NCI-H526 (cell line): ENCODE results near the gene CCDC102A.

Source experiments
- DNase-seq, 2 experiments: peaks; one replicate each; lab custom pipeline; 2025; lab: John Stamatoyannopoulos, UW

CCDC102A gene

DNA sequence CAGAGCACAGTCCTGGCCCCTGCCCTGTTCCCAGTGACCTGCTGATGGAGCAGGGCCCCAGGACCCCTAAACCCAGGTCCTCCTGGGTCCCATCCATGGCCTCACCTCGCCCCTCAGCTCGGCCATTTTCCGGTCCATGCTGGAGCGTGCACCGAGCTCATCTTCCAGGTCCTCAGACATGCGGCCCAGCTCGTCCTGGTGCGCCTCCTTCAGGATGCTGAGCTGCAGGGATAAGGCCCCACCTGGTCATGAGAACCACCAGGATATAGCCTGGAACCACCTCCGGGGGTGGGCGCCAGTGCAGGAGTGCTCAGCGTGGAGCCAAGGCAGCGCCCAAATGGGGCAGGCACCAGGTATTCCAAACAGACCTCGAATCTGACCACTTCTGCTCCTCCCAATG is 17.9 kb downstream of the CCDC102A start:
- DNase-seq: no peak

DNA sequence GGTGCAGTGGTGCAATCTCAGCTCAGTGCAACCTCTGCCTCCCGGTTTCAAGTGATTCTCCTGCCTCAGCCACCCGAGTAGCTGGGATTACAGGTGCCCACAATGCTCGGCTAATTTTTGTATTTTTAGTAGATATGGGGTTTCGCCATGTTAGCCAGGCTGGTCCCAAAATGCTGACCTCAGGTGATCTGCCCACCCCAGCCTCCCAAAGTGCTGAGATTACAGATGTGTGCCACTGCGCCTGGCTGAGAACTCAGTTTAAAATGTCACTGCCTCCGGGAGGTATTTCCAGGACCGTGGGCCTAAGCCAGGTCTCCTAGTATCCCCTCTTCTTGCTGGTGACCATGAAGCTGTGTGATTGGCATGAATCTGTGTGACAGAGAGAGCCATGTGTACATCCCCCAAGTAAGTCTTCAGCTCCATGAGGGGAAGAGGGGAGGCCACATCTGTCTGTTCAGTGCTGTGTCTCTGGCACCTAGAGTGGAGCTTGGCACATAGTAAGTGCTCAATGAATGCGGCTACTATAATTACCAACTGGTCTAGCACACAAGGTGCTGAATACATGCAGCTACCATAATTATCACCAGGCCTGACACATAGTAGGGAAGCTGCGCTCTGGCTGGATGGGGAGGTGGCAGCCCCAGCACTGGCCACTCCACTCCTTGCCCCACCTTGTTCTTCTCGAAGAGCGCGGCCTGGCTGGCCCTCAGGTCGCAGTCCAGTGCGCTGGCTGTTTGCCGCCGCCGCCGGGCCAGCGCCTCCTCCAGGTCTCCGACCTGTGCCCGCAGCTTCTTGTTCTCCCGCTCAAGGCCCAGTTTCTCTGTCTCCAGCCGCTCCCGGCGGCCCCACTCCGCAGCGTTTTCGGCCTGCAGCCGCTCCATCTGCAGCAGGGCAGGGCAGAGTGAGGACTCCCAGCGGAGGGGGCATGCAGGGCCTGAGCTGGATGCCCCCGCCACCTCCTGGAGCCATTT is 18.7 kb downstream of the CCDC102A start:
- no peak for DNase-seq

DNA sequence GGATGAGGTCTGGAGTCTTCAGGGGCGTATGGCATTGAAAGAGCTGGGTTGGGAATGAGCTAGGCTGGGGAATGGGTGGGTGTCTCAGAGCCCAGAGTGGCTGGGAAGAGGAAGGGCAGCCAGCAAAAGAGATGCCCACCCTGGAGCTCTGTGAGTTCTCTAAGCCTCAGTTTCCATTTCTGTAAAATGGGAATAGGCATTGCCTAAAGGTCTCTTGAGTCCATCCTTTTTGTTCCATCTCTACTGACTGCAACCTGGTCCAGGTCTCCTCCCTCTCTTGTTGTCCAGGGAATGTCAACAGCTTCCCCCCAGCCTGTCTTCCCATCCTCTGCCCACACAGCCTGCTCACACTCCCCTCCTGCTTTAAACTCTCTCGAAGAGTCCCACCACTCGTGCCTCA is 19.6 kb downstream of the CCDC102A start:
- DNase-seq: no peak

GRCh38 chr16:57516176-57516725 is 20.1 kb downstream of the CCDC102A start:
- no peak for DNase-seq

DNA sequence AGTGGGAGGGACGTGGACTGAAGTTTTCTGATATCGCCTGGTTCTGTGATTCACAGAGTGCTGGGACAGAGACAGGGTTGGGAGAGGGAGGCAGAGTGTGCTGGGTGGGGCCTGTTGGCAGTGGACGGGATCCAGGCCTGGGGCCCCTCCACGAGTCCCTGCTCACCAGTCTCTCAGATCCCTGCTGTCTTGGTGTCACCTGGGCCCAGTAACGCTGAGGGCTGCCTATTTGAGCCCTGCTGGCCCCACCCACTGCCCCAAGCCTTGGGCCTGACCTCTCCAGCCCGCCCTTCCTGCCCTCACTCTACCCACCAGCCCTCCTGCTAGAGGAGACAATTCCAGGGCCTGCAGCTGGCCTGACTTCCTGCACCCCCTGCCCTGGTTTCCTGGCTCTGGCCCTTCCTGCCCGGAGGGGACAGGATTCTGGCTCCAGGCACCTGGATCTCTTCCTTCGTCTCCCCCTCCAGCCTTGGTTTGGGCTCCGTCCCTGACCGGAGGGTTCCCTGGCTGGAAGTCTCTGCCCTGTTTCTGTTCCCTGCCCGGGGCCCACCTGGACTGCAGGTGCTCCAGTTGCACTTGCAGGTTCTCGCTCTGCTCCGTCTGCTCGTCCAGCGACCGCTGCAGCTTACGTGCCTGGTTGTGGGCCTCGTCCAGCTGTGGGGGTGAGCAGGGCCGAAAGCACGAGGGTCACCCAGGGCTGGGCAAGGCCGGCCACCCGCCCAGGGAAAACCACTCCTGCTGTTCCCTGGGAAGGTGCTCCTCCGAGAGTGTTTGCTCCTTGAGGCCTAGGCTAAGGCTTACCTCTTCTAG is 21.4 kb downstream of the CCDC102A start:
- DNase-seq: no peak

- no peak for DNase-seq
Observed at GRCh38 chr16:57514371-57514770, 22.0 kb downstream of the CCDC102A start.

- no peak for DNase-seq
Observed at GRCh38 chr16:57513371-57514102, 22.8 kb downstream of the CCDC102A start.

DNA sequence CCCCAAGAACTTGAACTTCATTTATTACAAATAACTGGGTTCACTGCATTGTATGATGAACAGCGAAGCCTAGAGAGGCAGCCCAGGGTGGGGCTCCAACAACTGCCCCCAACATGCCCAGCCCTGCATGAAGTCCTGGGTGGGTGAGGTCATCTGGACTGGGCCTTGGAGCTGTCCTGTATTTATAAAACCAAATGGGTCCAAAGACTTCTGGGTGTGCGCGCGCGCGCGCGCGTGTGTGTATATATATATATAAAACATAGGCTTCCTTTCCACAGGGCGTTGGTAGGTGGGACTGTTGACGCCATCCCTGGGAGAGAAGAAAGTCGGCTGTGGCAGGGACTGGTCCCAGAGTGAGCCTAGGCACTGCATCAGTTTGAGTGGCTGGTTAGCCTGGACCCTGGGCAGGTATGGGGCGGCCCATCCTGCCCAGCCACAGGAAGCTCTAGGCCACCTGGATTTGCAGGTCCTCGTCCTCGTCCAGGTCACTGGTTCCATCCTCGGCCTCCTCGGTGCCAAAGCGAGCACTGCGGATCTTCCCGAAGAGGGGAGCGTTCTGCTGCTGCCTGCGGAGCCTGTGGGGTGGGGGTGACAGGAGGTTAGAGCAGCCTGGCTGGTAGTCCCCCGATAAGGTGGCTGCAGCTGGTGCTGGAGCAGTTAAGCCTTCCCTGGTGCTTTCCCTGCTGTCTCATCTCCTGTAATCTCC is 23.9 kb downstream of the CCDC102A start:
- no peak for DNase-seq

DNA sequence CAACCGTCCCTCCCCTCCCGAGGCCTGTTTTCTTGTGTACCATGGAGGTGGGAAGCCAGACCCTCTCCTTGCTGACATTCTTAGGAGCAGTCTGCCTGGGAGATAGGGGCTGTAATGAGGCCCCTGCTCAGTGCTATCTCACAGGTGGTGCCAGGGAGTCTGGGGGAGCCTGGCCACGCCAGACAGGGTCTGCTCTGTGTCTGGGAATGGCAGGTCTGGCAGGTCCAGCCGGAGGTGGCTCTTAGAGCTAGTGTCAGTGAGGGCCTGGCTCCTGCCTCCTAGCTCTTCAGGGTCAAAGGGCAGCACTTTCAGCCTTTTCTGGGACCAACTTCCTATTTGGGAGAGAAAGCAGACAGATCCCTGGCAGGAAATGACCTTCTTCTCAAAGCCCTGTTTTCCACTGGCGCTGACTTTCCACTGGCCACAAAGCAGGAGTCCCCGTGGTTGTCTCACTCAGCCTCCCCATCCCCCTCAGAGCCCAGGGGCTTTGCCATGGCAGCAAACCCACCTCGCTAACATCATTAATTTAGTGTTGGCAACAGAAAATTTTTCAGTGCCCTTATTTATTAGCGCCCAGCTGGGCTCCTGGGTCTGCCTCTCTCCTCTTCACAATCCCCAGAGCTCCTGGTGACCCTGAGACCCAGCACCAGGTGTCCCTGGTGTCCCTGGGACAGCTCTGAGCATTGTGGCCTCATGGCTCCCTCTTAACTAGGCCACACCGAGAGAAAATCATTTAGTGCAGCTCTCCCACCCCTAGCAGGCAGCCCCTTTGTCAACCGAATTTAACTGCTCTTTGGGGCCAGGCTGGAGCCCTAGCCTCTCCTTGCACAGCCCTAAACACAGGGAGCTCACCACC is 26.1 kb downstream of the CCDC102A start:
- DNase-seq: no peak

DNA sequence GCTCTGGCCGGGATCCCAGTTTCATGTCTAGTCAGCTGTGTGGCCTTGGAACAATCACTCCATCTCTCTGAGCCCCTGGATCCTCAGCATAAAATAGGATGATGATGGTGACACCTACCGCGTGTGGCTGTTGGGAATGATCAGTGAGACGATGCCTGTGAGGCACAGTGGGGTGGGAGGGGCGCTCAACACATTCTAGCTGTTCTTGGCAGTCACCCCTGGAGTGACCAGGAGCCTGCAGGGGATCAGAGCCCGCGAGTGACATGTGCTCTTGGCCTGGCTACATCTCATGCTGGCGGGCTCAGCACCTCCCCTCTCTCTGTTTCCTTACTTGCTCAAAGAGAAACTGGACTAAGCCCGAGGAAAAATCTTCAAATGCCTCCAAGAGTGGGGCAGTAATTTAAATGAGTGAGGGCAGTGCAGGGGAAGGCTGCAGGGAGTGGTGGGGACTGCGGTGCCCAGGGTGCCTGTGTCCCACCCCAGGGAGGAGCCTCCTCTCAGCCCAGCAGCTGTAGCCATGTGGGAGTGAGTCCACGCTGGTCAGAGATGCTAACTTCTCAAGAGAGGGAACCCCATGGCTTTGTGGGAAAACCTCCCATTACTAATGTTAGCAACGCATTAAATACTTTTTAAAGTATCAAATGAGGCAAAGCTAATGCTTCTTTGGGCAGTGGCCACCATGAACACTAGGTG is 27.0 kb downstream of the CCDC102A start:
- no peak for DNase-seq

GRCh38 chr16:57508035-57508425 is 28.3 kb downstream of the CCDC102A start:
- DNase-seq: no peak

DNA sequence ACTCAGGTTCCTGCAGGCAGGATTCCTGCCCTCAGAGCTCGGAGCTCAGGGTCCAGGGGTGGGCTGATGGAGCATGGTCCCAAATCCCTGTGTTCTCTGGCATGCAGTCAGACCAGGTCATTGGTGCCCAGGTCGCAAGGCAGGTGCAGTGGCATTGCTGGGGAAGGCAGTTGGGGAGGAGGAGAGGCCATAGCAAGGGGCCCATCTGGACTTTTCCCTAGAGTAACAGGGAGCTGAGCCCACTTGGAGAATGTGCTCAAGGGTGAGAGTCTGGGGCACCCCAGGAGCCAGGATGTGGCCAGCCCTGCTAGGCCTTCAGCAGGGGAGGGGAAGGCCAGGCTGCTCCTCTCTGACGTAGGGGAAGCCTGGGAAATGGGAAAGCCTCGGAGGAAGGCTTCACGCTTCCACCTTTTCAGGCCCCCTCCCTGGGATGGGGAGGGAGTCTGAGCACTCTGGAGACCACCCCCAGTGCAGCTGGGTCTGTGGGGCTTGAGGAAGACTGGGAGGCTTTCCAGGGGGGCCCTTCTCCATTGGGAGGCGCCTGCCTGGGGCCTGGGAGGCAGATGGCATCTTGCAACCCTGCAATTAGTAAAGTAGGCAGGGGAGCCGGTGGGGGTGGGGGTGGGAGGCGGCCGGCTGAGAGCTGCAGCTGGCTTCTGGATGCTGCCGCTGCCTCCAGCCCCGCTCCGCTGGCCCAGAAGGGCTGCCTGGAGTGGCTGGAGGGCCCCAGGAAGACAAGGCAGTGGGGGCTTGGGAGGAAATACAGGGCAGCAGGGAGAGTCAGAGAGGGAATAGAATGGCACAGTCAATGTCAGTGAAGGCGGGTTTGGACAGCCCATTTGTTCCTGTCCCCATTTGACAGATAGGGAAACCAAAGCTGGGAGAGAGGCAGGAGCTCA is 29.0 kb downstream of the CCDC102A start:
- no peak for DNase-seq

GRCh38 chr16:57505169-57505568 is 31.2 kb downstream of the CCDC102A start:
- DNase-seq: no peak

- DNase-seq: no peak
Observed at GRCh38 chr16:57504491-57504890, 31.9 kb downstream of the CCDC102A start.

DNA sequence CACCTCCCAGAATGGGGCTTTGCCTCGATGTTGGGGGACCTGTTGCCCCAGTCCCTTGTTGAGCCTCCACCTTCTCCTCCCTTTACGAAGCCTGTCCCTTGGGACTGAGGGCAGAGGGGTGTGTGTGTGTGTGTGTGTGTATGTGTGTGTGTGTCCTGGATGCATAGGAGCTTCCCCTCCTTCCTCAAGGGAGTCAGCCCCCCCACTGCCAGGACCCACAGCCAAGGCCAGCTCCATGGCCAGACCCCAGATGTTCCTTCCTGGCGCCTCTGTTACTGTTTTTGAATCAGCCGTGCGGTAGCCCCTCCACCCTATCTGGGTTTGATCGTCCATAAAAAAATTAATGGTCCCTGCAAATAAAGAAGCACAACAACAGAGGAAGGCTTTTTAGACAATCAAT is 32.4 kb downstream of the CCDC102A start:
- no peak for DNase-seq

GRCh38 chr16:57503366-57503765 is 33.0 kb downstream of the CCDC102A start:
- DNase-seq: no peak

DNA sequence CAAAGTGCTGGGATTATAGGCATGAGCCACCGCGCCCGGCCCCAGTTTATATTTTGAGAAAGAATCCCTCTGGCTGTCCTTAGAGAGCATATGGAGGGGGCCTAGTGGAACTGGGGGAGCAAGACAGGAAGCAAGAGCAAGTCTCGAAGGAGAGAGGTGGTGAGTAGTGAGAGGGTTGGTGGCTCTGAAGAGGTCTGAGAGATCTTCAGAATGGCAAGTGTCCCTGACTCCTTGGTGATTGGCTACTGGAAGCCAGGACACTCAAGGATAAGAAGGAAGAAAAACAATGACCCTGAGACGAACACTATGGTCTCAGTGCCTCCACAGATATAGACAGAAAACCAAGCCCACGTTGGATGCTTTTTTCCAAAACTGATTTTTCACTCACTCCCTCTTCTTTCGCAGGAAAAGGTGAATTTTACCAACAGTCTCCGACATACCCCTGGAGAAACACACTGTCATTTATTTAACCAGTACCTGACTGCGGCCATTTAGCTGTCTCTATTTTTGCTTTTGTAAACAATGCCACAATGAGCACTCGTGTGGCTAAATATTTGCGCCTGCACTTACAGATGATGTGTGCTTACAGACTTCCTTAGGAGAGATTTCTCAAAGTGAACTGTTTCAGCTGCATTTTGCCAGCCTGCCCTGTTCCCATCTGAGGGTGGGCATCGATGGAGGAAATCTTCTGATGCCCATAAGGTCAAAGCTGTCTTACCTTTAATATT is 34.2 kb downstream of the CCDC102A start:
- no peak for DNase-seq

GRCh38 chr16:57501492-57501891 is 34.9 kb downstream of the CCDC102A start:
- DNase-seq: no peak
